Panc1 (cell line): ENCODE data around the gene LTBP2. TPM values are rescaled to one million over a fixed set of nuclear protein-coding genes. Genes with fewer than 3 reads are reported as not detected.

Experiments used
- ATAC-seq: fragments of 200-7000 bp; cut with Tn5 transposase; 2 replicates; pipeline ENCODE4 v1.9.1; 2020; ENCODE audit warnings: mild to moderate bottlenecking, moderate library complexity
- BruUV-seq: library from RNA; stranded (reverse); fragments of 400-500 nt; replicated peaks from 2 replicates; lab custom pipeline; 2021; lab: Mats Ljungman, UMichigan
- CTCF ChIA-PET: fragments of 300-600 bp; sonication (Branson Sonifier 250); formaldehyde crosslinking; loops from one replicate; lab custom pipeline; 2022; ENCODE audit warnings: antibody characterized with exemption; lab: Charles Lee
- POLR2A ChIA-PET: fragments of 300-600 bp; sonication (Branson Sonifier 250); formaldehyde crosslinking; loops from one replicate; lab custom pipeline; 2022; ENCODE audit warnings: antibody characterized with exemption; lab: Charles Lee
- DNase-seq: peaks from one replicate; pipeline ENCODE4 v3.0.0-alpha.2; 2010; ENCODE audit warnings: low read depth, low spot score
- H3K27ac ChIP-seq: 2 replicates; pipeline ENCODE4 v1.5.1; 2011; ENCODE audit warnings: mild to moderate bottlenecking, low read length, inconsistent platforms
- H3K27me3 ChIP-seq: fragments of 200-500 bp; sonication (Bioruptor generic); 2 replicates; pipeline ENCODE4 v1.6.0; 2014; ENCODE audit warnings: low read length, inconsistent platforms; ENCODE audit not compliant: control insufficient read depth, insufficient read depth
- H3K36me3 ChIP-seq: fragments of 200-500 bp; sonication (Bioruptor generic); 2 replicates; pipeline ENCODE4 v1.5.1; 2014; ENCODE audit warnings: inconsistent platforms, mild to moderate bottlenecking, low read length, moderate library complexity; ENCODE audit not compliant: control insufficient read depth, insufficient read depth
- H3K4me1 ChIP-seq: 2 replicates; pipeline ENCODE4 v1.5.1; 2011; ENCODE audit warnings: inconsistent platforms, mild to moderate bottlenecking, low read length, moderate library complexity; ENCODE audit not compliant: control insufficient read depth, insufficient read depth
- H3K4me3 ChIP-seq, 2 experiments: 2 replicates each; pipeline ENCODE4 v1.5.1; 2011 to 2012; ENCODE audit warnings: low read depth in 2 of 2, low read length in 2 of 2, mild to moderate bottlenecking in 2 of 2, inconsistent platforms in 1 of 2, moderate library complexity in 1 of 2
- H3K9me3 ChIP-seq: fragments of 200-500 bp; sonication (Bioruptor generic); 2 replicates; pipeline ENCODE4 v1.5.1; 2014; ENCODE audit warnings: low read depth, mild to moderate bottlenecking, inconsistent platforms, low read length, moderate library complexity; ENCODE audit not compliant: control insufficient read depth, insufficient read depth
- POLR2AphosphoS5 ChIP-seq: IDR thresholded peaks from 2 replicates; pipeline ENCODE4 v1.6.1; 2012; ENCODE audit warnings: mild to moderate bottlenecking, low read depth, low read length, moderate library complexity
- SIN3A ChIP-seq: IDR thresholded peaks from 2 replicates; pipeline ENCODE4 v1.6.1; 2012; ENCODE audit warnings: low read depth, mild to moderate bottlenecking, low read length, moderate library complexity, borderline replicate concordance; ENCODE audit not compliant: insufficient read depth
- TCF7L2 ChIP-seq: IDR thresholded peaks from 2 replicates; pipeline ENCODE4 v1.6.1; 2011; ENCODE audit warnings: mild to moderate bottlenecking, low read depth, low read length, inconsistent platforms
- in situ Hi-C: cut with HindIII; loops from 2 replicates; pipeline ENCODE4 v1.10.0; 2016; ENCODE audit warnings: low sequenced_read_pairs, low pct_unique_long_range_greater_than_20kb
- intact Hi-C: fragments of 100-400 bp; cut with micrococcal nuclease; formaldehyde crosslinking; loops from one replicate; pipeline ENCODE4 v1.10.0; 2022; ENCODE audit not compliant: unreplicated experiment
- total RNA-seq: library from RNA; stranded (reverse); gene quantifications from one replicate; pipeline ENCODE4 v1.2.1, GENCODE V29; 2021; ENCODE audit not compliant: unreplicated experiment
- TF ChIP-seq, protein P1 (sequence below), 2 experiments: IDR thresholded peaks; 2 replicates each; pipeline ENCODE4 v1.6.1; 2011 to 2012; ENCODE audit warnings: low read depth in 2 of 2, control low read depth in 1 of 2, low read length in 1 of 2, mild to moderate bottlenecking in 1 of 2, moderate library complexity in 1 of 2; ENCODE audit not compliant: insufficient read depth in 1 of 2
- TF ChIP-seq, protein P2 (sequence below): fragments of 450-650 bp; IDR thresholded peaks from 2 replicates; pipeline ENCODE4 v1.5.1; 2017; ENCODE audit warnings: mild to moderate bottlenecking

LTBP2 gene
- total RNA-seq, 1 experiment from 2014 or later = 69.8 TPM

DNA sequence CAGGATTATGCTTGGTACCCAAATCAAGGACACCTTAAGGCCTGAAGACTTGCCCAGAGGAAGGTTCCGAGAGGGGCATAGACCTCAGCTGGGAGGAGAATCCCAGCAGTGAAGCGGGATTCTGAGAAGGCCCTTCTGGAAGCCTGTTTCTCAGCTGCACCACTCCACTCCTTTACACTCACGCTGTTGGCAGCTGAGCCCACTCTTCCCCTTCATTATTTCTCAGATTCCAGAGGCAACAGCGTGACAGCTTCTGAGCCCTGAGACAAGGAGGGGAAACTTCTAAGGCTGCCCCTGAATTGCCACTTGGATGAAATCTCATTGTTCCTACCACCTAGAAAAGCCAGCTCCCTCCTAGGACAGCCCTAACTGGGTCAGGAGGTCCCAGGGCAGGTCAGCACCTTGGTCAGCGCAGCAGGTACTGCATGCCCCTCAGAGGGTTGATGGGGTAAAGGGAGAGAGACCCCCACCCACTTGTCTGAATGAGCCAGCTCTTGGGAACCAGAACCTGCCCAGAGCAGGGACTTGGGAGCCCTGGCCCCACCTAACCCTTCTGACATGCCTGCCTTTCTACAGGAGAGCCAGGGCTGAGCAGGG is 64.6 kb downstream of the LTBP2 start:
- BruUV-seq = no TSS peak
- ATAC-seq (no peak), DNase-seq (no peak)
- CTCF ChIA-PET = no interaction called here
- no peak overlapping the region for H3K27ac ChIP-seq
- TF ChIP-seq TCF7L2 = no peak
- TF ChIP-seq, protein P1, sequence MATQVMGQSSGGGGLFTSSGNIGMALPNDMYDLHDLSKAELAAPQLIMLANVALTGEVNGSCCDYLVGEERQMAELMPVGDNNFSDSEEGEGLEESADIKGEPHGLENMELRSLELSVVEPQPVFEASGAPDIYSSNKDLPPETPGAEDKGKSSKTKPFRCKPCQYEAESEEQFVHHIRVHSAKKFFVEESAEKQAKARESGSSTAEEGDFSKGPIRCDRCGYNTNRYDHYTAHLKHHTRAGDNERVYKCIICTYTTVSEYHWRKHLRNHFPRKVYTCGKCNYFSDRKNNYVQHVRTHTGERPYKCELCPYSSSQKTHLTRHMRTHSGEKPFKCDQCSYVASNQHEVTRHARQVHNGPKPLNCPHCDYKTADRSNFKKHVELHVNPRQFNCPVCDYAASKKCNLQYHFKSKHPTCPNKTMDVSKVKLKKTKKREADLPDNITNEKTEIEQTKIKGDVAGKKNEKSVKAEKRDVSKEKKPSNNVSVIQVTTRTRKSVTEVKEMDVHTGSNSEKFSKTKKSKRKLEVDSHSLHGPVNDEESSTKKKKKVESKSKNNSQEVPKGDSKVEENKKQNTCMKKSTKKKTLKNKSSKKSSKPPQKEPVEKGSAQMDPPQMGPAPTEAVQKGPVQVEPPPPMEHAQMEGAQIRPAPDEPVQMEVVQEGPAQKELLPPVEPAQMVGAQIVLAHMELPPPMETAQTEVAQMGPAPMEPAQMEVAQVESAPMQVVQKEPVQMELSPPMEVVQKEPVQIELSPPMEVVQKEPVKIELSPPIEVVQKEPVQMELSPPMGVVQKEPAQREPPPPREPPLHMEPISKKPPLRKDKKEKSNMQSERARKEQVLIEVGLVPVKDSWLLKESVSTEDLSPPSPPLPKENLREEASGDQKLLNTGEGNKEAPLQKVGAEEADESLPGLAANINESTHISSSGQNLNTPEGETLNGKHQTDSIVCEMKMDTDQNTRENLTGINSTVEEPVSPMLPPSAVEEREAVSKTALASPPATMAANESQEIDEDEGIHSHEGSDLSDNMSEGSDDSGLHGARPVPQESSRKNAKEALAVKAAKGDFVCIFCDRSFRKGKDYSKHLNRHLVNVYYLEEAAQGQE (IDR thresholded peaks at IDR 0.05; ENCODE audit: insufficient read depth in 1 of 2, low read depth in 2 of 2, low read length in 1 of 2) = peak; percentile 75 to 76
- no peaks in the 10 kb centered on the region for H3K4me1 ChIP-seq
- H3K9me3 ChIP-seq = no peaks in the 10 kb centered on the region
- no peak overlapping the region for H3K4me3 ChIP-seq
- POLR2A ChIA-PET = no interaction called here
- in situ Hi-C loops (no loop called here), intact Hi-C loops (no loop called here)
- no peaks in the 10 kb centered on the region for H3K36me3 ChIP-seq
- no peaks in the 10 kb centered on the region for H3K27me3 ChIP-seq

DNA sequence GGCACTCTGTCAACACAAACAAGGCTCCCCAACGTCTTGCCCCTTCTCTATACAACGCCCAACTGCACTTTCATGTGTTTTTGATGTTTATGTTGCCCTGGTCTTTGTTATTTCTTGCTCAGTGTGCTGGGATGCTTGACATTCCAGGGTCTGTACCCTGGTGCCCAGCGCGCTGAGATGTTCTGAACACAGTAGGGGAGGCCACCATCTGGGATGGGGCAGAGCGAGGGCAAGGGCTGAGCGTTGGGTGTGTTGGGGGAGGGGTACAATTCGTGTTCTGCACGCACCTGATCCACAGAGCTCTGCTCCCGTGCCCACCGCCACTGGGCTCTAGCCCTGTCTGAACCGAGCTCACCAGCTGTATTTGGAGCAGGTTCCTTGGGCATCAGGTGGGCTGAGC is 65.6 kb downstream of the LTBP2 start:
- no peaks in the 10 kb centered on the region for H3K9me3 ChIP-seq
- POLR2A ChIA-PET = no interaction called here
- no peak overlapping the region for H3K27ac ChIP-seq
- no peaks in the 10 kb centered on the region for H3K36me3 ChIP-seq
- no peak for TF ChIP-seq SIN3A
- TF ChIP-seq, protein P1 (IDR thresholded peaks at IDR 0.05; ENCODE audit: insufficient read depth in 1 of 2, low read depth in 2 of 2, low read length in 1 of 2) = no peak
- TF ChIP-seq POLR2AphosphoS5 = no peak
- TF ChIP-seq TCF7L2 = no peak
- TF ChIP-seq, protein P2, sequence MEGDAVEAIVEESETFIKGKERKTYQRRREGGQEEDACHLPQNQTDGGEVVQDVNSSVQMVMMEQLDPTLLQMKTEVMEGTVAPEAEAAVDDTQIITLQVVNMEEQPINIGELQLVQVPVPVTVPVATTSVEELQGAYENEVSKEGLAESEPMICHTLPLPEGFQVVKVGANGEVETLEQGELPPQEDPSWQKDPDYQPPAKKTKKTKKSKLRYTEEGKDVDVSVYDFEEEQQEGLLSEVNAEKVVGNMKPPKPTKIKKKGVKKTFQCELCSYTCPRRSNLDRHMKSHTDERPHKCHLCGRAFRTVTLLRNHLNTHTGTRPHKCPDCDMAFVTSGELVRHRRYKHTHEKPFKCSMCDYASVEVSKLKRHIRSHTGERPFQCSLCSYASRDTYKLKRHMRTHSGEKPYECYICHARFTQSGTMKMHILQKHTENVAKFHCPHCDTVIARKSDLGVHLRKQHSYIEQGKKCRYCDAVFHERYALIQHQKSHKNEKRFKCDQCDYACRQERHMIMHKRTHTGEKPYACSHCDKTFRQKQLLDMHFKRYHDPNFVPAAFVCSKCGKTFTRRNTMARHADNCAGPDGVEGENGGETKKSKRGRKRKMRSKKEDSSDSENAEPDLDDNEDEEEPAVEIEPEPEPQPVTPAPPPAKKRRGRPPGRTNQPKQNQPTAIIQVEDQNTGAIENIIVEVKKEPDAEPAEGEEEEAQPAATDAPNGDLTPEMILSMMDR = no peak
- in situ Hi-C loops (no loop called here), intact Hi-C loops (no loop called here)
- no peaks in the 10 kb centered on the region for H3K4me1 ChIP-seq
- no peak for DNase-seq
- no peaks in the 10 kb centered on the region for H3K27me3 ChIP-seq
- CTCF ChIA-PET = no interaction called here
- ATAC-seq = no peak
- H3K4me3 ChIP-seq = no peak overlapping the region
- no TSS peak for BruUV-seq
